Stimulated activated naive B cell treated with anti-CD40 and anti-IgM and Interleukin-4, amounts not matched to agents 10 μg/mL and 1 μg/mL and 100 μg/mL, for 72 hours (primary cell): ENCODE results near the gene PLEKHG4B.
"Not testable (repeated sequence)": the region's sequence is repeated elsewhere in the genome, so short reads cannot be mapped to it uniquely, and the experiment has no call there.

Source experiments
- ATAC-seq, 2 donors: fragments of 150-1000 bp; cut with Tn5 transposase; replicated peaks; 2 replicates each; pipeline ENCODE4 v1.10.0; 2021; ENCODE audit warnings: moderate library complexity in 1 of 2
- DNase-seq: peaks from one replicate; pipeline ENCODE4 v3.0.0; 2021
- H3K27ac Mint-ChIP-seq: one replicate; pipeline ENCODE4 v1.8.0; 2022; ENCODE audit warnings: mild to moderate bottlenecking, mixed read lengths
- H3K27me3 Mint-ChIP-seq, 2 donors: one replicate each; pipeline ENCODE4 v1.8.0; 2022; ENCODE audit warnings: mixed read lengths in 2 of 2
- H3K36me3 Mint-ChIP-seq, 2 donors: one replicate each; pipeline ENCODE4 v1.8.0; 2022; ENCODE audit warnings: mixed read lengths in 2 of 2, mild to moderate bottlenecking in 1 of 2
- H3K4me1 Mint-ChIP-seq, 2 donors: one replicate each; pipeline ENCODE4 v1.8.0; 2022; ENCODE audit warnings: mixed read lengths in 2 of 2, mild to moderate bottlenecking in 1 of 2
- H3K4me3 Mint-ChIP-seq, 2 donors: one replicate each; pipeline ENCODE4 v1.8.0; 2022; ENCODE audit warnings: mild to moderate bottlenecking in 2 of 2, mixed read lengths in 2 of 2, moderate library complexity in 1 of 2
- H3K9me3 Mint-ChIP-seq, 2 donors: one replicate each; pipeline ENCODE4 v1.8.0; 2022; ENCODE audit warnings: mixed read lengths in 2 of 2, mild to moderate bottlenecking in 1 of 2

PLEKHG4B gene

DNA sequence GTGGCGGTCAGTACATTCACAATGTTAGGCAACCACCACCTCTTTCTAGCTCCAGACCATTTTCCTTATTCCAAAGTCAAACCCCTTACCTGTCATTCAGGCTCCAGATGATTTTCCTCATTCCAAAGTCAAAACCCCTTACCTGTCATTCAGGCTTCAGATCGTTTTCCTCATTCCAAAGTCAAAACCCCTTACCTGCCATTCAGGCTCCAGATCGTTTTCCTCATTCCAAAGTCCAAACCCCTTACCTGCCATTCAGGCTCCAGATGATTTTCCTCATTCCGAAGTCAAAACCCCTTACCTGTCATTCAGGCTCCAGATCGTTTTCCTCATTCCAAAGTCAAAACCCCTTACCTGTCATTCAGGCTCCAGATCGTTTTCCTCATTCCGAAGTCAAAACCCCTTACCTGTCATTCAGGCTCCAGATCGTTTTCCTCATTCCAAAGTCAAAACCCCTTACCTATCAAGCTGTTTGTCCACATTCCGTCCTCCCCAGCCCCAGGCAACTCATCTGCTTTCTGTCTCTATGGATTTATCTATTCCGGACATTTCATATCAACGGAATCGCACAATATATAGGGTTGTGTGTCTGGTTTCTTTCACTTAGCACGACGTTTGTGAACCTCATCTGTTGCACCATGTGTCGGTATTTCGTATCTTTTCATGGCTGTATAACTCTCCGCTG, 5.2 kb downstream of the PLEKHG4B start:
- Mint-ChIP-seq H3K4me3 (no peak overlapping the region), H3K9me3 (no peaks in the 10 kb centered on the region), H3K27ac (no peak overlapping the region), H3K4me1 (no peaks in the 10 kb centered on the region), H3K27me3 (peaks cover 25 to 45% of the 10 kb centered on the region in 2 donors), H3K36me3 (no peaks in the 10 kb centered on the region)
- no peak for DNase-seq
- ATAC-seq: no peak

DNA sequence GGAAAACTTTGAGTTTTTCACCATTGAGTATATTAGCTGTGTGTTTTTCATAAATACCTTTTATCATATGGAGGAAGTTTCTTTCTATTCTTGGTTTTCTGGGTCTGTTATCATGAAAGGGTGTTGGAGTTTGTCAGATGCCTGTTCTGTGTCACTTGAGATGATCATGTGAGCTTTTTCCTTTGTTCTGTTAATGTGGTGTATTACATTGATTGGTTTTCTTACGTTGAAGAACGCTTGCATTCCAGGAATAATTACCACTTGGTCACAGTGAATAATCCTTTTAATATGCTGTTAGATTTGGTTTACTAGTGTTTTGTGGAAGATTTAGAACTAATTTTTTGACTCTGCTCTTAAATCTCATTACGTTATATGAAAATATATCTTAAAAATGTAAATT, 7.8 kb downstream of the PLEKHG4B start:
- Mint-ChIP-seq H3K4me1 (no peaks in the 10 kb centered on the region), H3K36me3 (no peaks in the 10 kb centered on the region), H3K4me3 (no peak overlapping the region), H3K27me3 (peaks cover 17 to 36% of the 10 kb centered on the region in 2 donors), H3K9me3 (no peaks in the 10 kb centered on the region), H3K27ac (no peak overlapping the region)
- DNase-seq (no peak), ATAC-seq (no peak)

DNA sequence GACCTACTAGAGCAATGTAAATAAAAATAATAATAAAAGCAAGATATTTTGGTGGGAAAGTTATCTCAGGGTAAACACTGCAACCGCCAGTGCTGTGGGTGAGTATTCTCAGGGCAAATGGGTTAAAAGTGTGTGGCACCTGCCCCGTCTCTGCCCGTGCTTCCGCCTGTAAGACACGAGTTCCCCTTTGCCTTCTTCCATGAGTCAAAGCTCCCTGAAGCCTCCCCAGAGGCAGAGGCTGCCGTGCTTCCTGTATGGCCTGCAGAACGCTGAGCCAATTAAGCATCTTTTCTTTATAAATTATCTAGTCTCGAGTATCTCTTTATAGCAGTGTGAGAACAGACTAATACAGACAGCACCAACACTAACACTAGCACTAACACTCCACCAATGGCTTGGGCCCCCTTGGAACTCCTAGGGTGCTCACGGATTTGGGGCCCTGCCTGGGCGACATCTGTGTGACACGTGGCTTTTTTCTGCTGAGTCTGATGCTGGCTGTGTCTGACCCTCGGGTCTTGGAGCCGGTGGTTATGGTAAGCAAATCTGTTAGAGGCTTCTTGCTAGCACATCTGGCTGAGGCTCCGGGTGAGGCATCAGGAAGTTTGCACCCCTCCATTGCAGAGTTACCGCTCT, 10.6 kb downstream of the PLEKHG4B start:
- ATAC-seq (peak in 1 of 2 donors; percentile 12), DNase-seq (no peak)
- Mint-ChIP-seq H3K9me3 (no peaks in the 10 kb centered on the region), H3K4me1 (no peaks in the 10 kb centered on the region), H3K27me3 (peaks cover 8 to 19% of the 10 kb centered on the region in 2 donors), H3K4me3 (no peak overlapping the region), H3K27ac (no peak overlapping the region), H3K36me3 (no peaks in the 10 kb centered on the region)

DNA sequence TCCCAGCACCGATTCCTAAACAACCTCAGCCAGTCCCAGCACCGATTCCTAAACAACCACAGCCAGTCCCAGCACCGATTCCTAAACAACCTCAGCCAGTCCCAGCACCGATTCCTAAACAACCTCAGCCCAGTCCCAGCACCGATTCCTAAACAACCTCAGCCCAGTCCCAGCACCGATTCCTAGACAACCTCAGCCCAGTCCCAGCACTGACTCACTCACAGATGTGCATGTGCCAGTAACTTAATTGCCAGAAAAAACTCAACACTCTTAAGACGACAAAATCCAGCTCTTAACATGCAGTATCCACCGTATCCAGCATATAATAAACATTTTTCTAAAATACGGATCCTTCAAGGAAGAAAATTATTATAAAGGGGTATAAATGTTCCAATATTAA, 12.1 kb downstream of the PLEKHG4B start:
- not testable (repeated sequence) for ATAC-seq, H3K27ac Mint-ChIP-seq, DNase-seq

DNA sequence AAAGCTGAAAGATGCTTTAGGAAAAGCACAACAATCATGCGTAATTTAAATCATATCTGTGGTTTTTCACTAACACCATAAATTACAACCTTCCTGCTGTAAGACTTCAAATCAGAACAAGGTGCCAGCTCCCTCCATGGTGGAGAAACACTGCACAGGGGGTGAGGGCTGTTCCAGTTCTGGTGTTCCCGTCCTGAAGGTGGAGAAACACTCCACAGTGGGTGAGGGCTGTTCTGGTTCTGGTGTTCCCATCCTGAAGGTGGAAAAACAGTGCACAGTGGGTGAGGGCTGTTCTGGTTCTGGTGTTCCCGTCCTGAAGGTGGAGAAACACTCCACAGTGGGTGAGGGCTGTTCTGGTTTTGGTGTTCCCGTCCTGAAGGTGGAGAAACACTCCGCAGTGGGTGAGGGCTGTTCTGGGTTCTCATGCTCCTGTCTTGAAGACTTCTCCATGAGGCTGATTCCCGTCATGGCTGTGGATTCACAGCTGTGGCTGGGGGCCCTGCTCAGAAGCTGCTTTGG, 12.9 kb downstream of the PLEKHG4B start:
- no peaks in the 10 kb centered on the region for H3K36me3 Mint-ChIP-seq
- H3K27ac Mint-ChIP-seq: no peak overlapping the region
- ATAC-seq (no peak), DNase-seq (no peak)
- no peak overlapping the region for H3K4me3 Mint-ChIP-seq
- no peaks in the 10 kb centered on the region for H3K9me3 Mint-ChIP-seq
- peaks cover 3 to 13% of the 10 kb centered on the region in 2 donors for H3K27me3 Mint-ChIP-seq
- H3K4me1 Mint-ChIP-seq: no peaks in the 10 kb centered on the region

More for the DNA sequence above, 12.1 kb downstream of the PLEKHG4B start:
- H3K9me3 Mint-ChIP-seq, H3K4me1 Mint-ChIP-seq, H3K4me3 Mint-ChIP-seq, H3K36me3 Mint-ChIP-seq: not testable (repeated sequence)
- peaks cover 7 to 18% of the 10 kb centered on the region in 2 donors for H3K27me3 Mint-ChIP-seq

DNA sequence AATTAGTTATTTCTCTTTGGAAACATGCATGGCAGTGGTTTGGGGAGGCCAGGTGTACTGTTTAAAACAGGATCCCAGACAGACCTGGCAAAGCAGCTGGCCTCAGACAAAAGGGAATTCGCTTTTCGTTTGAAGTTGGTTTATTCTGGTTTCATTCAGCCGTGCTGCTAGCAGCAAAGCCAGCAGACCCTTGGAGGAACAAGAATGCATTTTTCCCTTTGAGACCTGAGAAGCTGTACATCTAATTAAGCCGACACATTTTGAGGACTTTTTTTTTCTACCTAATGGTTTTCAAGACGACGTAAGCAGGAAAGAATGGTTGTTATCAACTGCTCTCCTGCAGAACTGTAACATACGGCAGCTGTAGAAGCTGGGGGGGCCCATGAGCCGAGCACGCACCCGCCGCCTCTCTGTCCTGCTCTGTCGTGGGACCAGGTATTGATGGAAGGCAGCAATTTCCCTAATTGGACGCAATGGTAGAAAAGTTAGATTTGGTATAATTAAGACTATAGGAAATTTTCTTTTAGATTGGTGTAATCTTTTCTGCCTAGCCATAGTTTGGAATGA, 13.6 kb downstream of the PLEKHG4B start:
- ATAC-seq: no peak
- Mint-ChIP-seq H3K4me3 (no peak overlapping the region), H3K9me3 (peaks cover 4 to 7% of the 10 kb centered on the region in 2 donors), H3K4me1 (peaks cover 0 to 2% of the 10 kb centered on the region in 2 donors), H3K36me3 (no peaks in the 10 kb centered on the region), H3K27ac (no peak overlapping the region), H3K27me3 (peaks cover 0 to 11% of the 10 kb centered on the region in 2 donors)
- DNase-seq: no peak

DNA sequence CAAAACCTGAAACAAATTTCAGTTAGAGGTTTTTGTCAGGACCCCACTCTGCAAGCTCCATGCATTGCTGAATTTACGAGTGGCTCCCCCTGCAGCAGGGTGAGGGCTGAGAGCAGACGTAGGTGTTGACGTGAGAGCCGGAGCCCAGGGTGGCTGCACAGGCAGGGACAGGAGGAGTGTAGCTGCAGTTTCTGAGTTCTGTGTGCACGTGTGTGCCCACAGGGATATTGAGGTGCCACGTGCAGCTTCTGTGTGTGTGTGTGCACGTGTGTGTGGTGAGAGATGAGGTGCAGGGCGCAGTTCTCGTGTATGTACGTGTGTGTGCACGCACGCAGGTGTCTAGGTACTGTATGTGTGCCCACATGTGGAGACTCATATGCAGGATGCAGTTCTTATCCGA, 14.6 kb downstream of the PLEKHG4B start:
- H3K9me3 Mint-ChIP-seq: peaks cover 4 to 10% of the 10 kb centered on the region in 2 donors
- ATAC-seq (no peak), DNase-seq (no peak)
- H3K27ac Mint-ChIP-seq: no peak overlapping the region
- H3K27me3 Mint-ChIP-seq: peaks cover 0 to 11% of the 10 kb centered on the region in 2 donors
- H3K4me3 Mint-ChIP-seq: no peak overlapping the region
- peaks cover 0 to 2% of the 10 kb centered on the region in 2 donors for H3K4me1 Mint-ChIP-seq
- H3K36me3 Mint-ChIP-seq: no peaks in the 10 kb centered on the region

DNA sequence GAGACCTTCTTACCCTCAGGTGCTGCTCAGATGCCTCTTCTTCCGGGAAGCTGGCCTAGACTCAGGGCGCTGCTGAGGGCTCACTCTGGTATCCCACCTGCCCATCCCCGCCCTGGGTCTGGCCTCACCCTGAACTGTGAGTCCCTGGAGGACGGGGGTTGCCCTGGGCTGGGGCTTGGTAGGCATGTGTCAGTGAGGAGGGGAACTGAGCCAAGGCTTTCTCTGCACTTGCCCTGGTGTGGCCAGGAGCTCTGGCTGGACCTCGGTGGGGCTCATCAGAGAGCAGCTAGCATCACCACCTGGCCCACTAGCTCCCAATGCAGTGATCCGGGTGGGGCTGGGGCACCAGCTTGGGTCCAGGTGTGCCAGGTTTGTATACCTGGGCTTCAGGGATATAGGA, 15.6 kb downstream of the PLEKHG4B start:
- peaks cover 4 to 10% of the 10 kb centered on the region in 2 donors for H3K9me3 Mint-ChIP-seq
- peaks cover 0 to 2% of the 10 kb centered on the region in 2 donors for H3K4me1 Mint-ChIP-seq
- ATAC-seq (no peak), DNase-seq (no peak)
- H3K36me3 Mint-ChIP-seq: no peaks in the 10 kb centered on the region
- no peak overlapping the region for H3K4me3 Mint-ChIP-seq
- no peak overlapping the region for H3K27ac Mint-ChIP-seq
- peaks cover 0 to 11% of the 10 kb centered on the region in 2 donors for H3K27me3 Mint-ChIP-seq

DNA sequence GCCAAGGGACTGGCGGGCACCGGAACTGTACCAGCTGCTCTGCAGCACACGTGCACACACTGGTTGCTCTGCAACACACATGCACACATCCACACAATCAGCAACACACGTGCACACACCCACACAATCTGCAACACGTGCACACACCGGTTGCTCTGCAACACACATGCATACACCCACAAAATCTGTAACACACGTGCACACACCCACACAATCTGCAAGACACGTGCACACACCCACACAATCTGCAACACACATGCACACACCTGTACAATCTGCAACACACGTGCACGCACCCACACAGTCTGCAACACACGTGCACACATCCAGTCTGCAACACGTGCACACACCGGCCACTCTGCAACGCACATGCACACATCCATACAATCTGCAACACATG, 17.9 kb downstream of the PLEKHG4B start:
- H3K27ac Mint-ChIP-seq: no peak overlapping the region
- no peaks in the 10 kb centered on the region for H3K36me3 Mint-ChIP-seq

DNA sequence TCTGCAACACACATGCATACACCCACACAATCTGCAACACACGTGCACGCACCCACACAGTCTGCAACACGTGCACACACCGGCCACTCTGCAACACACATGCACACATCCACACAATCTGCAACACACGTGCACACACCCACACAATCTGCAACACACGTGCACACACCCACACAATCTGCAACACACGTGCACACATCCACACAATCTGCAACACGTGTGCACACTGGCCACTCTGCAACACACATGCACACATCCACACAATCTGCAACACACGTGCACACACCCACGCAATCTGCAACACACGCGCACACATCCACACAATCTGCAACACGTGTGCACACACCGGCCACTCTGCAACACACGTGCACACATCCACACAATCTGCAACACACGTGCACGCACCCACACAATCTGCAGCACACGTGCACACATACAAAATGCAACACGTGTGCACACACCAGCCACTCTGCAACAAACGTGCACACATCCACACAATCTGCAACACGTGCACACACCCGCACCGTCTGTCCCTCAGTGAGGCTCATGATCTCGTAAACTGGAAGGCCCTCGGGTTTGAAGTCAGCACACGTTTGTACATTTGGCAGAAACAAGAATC, 18.4 kb downstream of the PLEKHG4B start:
- Mint-ChIP-seq H3K27me3 (peaks cover 0 to 14% of the 10 kb centered on the region in 2 donors), H3K9me3 (peaks cover 4 to 10% of the 10 kb centered on the region in 2 donors), H3K4me3 (no peak overlapping the region), H3K4me1 (peaks cover 0 to 2% of the 10 kb centered on the region in 2 donors), H3K36me3 (no peaks in the 10 kb centered on the region), H3K27ac (no peak overlapping the region)
- DNase-seq (no peak), ATAC-seq (no peak)

More for the DNA sequence above, 17.9 kb downstream of the PLEKHG4B start:
- ATAC-seq (no peak), DNase-seq (no peak)
- H3K27me3 Mint-ChIP-seq: peaks cover 0 to 14% of the 10 kb centered on the region in 2 donors
- H3K9me3 Mint-ChIP-seq: peaks cover 4 to 10% of the 10 kb centered on the region in 2 donors
- peaks cover 0 to 2% of the 10 kb centered on the region in 2 donors for H3K4me1 Mint-ChIP-seq
- H3K4me3 Mint-ChIP-seq: no peak overlapping the region

DNA sequence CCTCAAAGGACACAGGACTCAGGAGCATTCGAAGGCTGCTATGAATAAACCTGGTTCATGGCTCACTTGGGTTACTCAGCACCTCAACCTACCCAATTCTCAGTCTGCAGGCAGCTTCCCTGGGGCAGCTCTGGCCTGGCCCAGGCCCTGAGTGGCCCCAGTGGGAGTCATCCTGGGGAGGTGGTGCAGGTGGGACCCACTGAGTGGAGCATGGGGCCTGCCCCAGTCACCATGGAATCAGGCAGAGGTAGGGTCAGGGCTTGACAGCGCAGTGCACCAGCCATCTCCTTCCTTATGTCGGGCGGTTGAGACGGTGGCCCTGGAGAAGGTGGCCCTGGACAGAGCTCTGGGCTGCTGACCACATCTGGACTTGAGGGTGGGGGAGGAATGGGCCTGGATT, 19.2 kb downstream of the PLEKHG4B start:
- peak in 1 of 2 donors; percentile 19 for ATAC-seq

DNA sequence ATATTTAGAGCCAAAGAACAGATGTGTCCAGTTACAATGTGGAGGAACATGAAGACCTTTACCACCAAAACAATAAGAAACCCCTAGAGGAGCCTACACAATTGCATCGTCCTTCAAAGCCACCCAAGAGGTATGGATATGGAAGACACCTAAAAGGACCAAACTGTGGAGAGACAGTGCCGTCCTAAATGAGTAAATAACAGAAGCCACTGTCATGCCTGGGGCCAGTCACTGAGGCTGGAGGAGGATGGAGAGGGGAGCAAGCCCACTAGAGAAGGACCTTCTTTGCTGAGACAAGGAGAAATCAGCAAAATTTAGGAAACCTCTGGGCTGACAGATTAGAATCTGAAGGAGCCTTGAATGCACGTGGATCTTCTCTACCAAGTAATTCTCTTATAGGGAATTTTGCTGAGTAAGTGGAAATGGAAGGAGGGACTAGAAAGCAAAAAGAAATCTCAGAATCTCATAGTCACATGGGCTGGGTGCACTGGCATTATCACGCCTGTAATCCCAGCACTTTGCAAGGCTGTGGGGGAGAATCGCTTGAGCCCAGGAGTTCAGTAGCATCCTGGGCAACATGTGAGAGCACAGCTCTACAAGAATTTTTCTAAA, 27.6 kb downstream of the PLEKHG4B start:
- Mint-ChIP-seq H3K36me3 (peaks cover 2 to 4% of the 10 kb centered on the region in 2 donors), H3K27me3 (peaks cover 0 to 5% of the 10 kb centered on the region in 2 donors), H3K27ac (no peak overlapping the region)

More for the DNA sequence above, 19.2 kb downstream of the PLEKHG4B start:
- no peak overlapping the region for H3K4me3 Mint-ChIP-seq
- DNase-seq: no peak
- no peak overlapping the region for H3K27ac Mint-ChIP-seq
- peaks cover 0 to 14% of the 10 kb centered on the region in 2 donors for H3K27me3 Mint-ChIP-seq
- peaks cover 0 to 2% of the 10 kb centered on the region in 2 donors for H3K4me1 Mint-ChIP-seq
- no peaks in the 10 kb centered on the region for H3K36me3 Mint-ChIP-seq
- peaks cover 4 to 10% of the 10 kb centered on the region in 2 donors for H3K9me3 Mint-ChIP-seq

DNA sequence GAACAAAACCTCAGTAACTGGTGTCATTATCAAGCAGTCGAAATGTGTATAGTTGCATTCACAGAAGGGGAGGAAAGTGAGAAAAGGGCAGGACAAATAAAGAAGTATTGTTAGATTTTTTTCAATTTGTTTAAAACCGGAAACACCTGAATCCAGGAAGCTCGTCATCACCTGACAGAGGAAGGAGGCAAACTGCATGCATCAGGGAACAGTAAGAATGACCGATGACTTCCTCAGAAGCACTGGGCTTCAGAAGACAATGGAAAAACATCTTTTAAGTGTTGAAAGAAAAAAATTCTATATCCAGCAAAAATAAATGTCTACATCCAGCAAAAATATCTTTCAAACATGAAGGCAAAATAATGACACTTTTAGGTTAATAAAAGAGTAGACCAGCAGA, 29.5 kb downstream of the PLEKHG4B start:
- H3K9me3 Mint-ChIP-seq: peaks cover 25 to 26% of the 10 kb centered on the region in 2 donors
- ATAC-seq: no peak
- peaks cover 4 to 9% of the 10 kb centered on the region in 2 donors for H3K36me3 Mint-ChIP-seq
- H3K27ac Mint-ChIP-seq: no peak overlapping the region
- peaks cover 0 to 5% of the 10 kb centered on the region in 2 donors for H3K27me3 Mint-ChIP-seq
- H3K4me3 Mint-ChIP-seq: no peak overlapping the region
- H3K4me1 Mint-ChIP-seq: no peaks in the 10 kb centered on the region
- DNase-seq: no peak

More for the DNA sequence above, 27.6 kb downstream of the PLEKHG4B start:
- H3K4me3 Mint-ChIP-seq: no peak overlapping the region
- DNase-seq (no peak), ATAC-seq (no peak)
- peaks cover 16% of the 10 kb centered on the region in 2 donors for H3K9me3 Mint-ChIP-seq
- H3K4me1 Mint-ChIP-seq: no peaks in the 10 kb centered on the region

DNA sequence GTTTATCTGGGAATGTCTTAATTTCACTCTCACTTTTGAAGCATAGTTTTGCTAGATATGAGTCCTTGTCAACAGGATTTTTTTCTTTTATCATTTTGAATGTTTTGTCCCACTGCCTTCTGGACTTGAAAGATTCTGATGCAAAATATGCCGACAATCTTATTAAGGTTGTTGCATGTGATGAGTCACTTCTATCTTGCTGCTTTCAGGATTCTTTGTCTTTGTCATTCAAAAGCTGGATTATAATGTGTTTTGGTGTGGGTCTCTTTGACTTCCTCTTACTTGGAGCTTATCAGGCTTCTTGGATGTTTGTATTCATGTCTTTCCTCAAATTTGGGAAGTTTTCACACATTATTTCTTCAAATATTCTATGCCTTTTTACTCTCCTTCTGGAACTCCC, 33.8 kb downstream of the PLEKHG4B start:
- Mint-ChIP-seq H3K27me3 (peaks cover 0 to 4% of the 10 kb centered on the region in 2 donors), H3K9me3 (peaks cover 26 to 28% of the 10 kb centered on the region in 2 donors), H3K4me3 (no peak overlapping the region), H3K27ac (no peak overlapping the region), H3K4me1 (no peaks in the 10 kb centered on the region), H3K36me3 (peaks cover 7 to 9% of the 10 kb centered on the region in 2 donors)
- no peak for DNase-seq
- ATAC-seq: no peak
